ENCODE data around the gene NFX1.

The NFX1 gene

GRCh38 chr9:33267151-33267767 lies 23.1 kb upstream of the NFX1 start:
- DNase-seq, result no peak

DNA sequence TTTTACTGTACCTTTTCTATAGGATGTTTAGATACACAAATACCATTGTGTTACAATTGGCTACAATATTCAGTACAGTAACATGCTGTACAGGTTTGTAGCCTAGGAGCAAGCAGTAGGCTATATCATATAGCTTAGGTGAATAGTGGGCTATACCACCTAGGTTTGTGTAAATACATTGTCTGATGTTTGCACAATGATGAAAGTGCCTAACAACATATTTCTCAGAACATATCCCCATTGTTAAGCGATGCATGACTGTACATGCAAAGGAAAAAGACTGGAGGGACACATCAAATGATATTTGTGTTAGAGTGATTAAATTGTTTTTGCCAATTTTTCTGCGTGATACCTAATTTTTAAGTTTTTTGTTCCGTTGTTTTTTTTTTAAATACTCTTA lies 20.2 kb upstream of the NFX1 start:
- DNase-seq, result no peak

DNA sequence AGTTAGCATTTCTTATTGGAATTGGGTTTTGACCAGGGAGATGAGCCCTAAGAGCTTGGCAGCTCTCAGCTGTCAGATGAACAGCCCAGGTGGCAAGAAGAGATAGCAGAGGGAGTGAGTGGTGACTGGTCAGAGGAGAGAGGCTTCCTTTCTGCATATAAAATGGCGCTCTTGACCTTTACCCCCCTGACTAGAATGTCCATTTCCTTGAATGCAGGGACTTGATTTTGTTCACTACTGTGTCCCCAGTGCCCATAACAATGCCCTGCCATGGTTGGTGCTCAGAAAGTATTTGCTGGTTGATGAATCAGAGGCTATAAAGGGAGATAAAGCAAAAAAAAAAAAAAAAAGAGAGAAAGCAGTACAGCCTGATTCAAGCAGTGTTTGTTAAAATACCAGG lies 18.3 kb upstream of the NFX1 start:
- no peak for DNase-seq

- no peak for DNase-seq
Observed at GRCh38 chr9:33273266-33273971, 16.9 kb upstream of the NFX1 start.

DNA sequence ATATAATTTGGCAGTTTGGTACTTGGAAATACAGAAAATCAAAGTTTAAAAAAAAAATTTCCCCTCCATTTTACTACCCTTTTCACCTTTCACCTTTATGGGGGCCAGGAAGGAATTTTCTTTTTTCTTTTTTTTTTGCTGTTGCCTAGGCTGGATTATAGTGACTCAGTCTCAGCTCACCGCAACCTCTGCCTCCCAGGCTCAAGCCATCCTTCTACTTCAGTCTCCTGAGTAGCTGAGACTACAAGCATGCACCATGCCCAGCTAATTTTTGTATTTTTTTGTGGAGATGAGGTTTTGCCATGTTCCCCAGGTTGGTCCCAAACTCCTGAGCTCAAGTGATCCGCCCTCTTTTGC lies 16.4 kb upstream of the NFX1 start:
- DNase-seq, result no peak

DNA sequence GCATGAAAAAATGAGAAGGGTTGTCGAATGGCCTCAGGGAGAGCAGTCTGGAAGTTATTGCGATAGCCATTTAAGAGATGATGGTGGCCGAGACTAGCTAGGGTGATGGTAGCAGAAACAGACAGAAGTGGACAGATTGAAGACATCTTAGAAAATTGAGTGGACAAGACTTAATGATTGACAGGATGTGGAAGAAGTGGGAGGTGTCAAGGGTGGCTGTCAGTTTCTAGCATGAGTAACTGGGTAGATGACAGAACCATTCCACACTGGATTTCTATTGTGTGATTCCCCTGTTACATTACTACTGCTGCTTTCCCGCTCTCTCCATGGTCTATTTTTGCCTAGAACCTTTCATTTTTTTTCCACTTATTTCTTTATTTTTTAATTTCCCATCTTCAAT lies 12.8 kb upstream of the NFX1 start:
- no peak for DNase-seq

GRCh38 chr9:33285502-33285901 lies 4.8 kb upstream of the NFX1 start:
- no peak for DNase-seq

DNA sequence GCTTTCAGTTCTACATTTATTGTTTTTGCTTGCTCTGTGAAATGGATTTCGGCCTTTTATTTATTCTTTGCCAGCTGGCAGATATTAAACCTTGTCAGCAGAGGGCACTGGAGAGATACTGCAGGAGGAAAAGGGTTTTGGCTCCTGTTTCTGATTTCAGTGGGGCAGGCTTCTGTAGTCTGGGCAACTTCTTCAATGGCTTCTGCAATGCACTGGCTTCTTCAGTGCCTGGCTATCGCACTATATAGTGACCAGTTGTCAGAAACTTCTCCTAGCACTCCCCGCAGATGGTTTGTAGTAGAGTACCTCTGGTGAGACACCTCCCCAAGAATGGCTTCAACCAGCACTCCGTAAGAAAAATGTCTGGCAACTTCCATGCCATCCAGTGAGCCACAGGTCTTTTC lies 3.2 kb upstream of the NFX1 start:
- peak; percentile 73 for DNase-seq

GRCh38 chr9:33288235-33288634 lies 2.1 kb upstream of the NFX1 start:
- no peak for DNase-seq

- no peak for DNase-seq
Observed at GRCh38 chr9:33288828-33289483, 1.4 kb upstream of the NFX1 start.

DNA sequence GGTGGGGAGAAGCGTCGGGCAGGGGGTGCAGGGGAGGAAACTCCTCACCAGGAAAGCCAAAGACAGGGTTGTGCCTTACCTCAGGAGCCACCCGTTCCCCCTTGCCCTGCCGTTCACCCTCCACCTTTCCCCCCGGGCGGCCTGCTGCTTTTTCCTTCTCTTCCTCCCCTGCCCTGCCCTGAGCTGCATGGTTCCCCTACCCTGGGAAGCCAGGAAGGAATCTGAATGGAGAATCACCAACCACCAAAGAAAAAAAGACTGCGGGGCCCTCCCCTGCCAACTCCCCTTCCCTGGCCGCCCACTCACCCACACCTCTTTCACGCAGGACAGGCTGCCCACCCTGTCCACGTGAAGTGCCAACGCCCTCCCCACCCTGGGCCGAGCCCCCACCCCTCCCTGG lies 820 bp upstream of the NFX1 start:
- DNase-seq, result no peak

GRCh38 chr9:33289936-33290246 lies 425 bp upstream of the NFX1 start:
- DNase-seq, result no peak

DNA sequence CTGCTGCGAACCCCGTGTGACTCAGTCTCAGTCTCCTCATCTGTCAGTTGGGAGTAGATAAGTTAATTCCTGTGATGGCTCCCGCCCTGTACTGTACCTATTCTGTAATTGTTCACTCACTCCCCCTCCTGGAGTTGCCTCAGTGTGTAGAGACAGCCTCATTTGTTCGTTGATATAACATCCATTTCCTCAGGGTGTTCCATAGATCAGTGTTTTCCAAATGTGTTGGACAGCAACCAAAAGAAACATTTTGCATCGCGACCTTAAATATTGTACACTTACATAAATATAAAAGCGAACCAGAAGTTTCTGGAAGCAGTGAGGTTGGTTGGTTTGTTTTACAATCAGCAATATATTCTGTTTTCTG lies 698 bp downstream of the NFX1 start:
- no peak for DNase-seq

- no peak for DNase-seq
Observed at GRCh38 chr9:33291901-33292300, 1.6 kb downstream of the NFX1 start.

- DNase-seq, result no peak
Observed at GRCh38 chr9:33293782-33294181, 3.5 kb downstream of the NFX1 start.

GRCh38 chr9:33294670-33295432 lies 4.5 kb downstream of the NFX1 start:
- DNase-seq, result no peak

GRCh38 chr9:33295571-33295970 lies 5.3 kb downstream of the NFX1 start:
- no peak for DNase-seq

DNA sequence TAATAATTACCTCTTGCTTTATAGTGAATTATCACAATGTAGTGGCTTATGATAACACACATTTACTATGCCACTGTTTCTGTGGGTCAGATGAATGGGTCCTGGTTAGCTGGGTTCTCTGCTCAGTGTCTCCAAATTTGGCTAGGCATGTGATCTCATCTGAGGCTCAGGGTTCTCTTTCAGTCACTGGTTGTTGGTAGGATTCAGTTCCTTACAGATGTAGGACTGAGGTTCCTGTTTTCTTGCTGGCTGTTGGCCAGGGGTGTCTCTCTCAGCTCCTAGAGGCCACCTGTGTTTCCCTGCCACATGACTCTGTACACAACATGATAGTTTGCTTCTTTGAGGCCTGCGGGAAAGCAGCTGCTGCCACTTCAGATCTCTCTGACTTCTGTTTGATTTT lies 7.1 kb downstream of the NFX1 start:
- no peak for DNase-seq

- no peak for DNase-seq
Observed at GRCh38 chr9:33300546-33300945, 10.2 kb downstream of the NFX1 start.

- no peak for DNase-seq
Observed at GRCh38 chr9:33304362-33304761, 14.0 kb downstream of the NFX1 start.

GRCh38 chr9:33306037-33306436 lies 15.7 kb downstream of the NFX1 start:
- no peak for DNase-seq

DNA sequence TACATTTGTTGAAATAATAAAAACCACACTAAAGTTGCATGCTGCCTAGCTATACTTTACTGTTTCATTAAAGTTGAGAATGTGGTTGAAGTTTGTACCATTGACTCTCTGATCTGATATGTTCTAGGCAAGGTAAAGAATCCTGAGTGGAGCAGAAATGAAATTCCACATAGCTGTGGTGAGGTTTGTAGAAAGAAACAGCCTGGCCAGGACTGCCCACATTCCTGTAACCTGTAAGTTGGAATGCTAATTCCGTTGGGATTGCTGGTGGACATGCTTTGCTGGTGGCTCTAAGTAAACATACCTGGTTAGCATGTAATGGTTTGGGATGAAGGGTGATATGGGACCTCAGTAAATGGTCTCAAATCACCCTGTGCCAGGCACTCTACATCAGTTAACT lies 16.8 kb downstream of the NFX1 start:
- DNase-seq, result no peak

DNA sequence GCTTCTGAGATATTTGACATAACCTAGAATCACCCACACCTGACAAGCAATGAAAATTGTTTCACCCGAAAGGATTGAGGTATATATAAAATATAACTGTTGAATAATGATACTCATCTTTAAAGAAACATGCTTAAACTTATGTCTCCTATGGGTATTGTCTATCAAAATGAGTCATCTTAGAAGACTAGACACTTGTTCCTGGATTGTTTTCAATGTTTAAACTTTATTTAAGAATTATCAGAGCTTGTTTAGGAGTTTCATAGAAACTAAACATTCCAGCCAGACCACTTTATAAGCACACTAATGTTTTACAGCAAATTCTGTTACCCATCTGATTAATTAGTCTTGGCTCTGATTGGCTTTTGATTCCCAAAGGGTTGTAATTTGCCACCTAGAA lies 19.6 kb downstream of the NFX1 start:
- no peak for DNase-seq

GRCh38 chr9:33310748-33311147 lies 20.4 kb downstream of the NFX1 start:
- DNase-seq, result no peak
